Cortex of kidney (tissue), 1 donor: ENCODE data around the gene ARGLU1.

Experiments used
- DNase-seq: peaks from one replicate; lab custom pipeline; 2025; lab: John Stamatoyannopoulos, UW

Gene ARGLU1

DNA sequence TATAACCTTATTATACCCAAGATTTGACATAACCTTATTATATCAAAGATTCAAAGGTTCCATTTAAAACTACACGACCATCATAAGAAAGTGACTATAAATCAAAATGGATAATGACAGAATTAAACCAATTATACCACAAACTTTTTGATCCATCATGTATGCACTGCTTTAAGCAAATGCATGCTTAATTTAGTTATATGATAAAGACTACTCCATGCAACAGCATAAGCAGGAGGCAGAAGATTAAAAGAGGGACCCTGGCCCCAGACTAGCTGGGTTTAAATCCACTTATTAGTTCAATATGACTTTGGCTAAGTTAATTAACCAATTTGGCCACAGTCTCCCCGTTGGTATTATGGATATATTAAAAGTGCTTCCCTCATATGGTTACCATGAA is 43.8 kb downstream of the ARGLU1 start:
- no peak for DNase-seq

DNA sequence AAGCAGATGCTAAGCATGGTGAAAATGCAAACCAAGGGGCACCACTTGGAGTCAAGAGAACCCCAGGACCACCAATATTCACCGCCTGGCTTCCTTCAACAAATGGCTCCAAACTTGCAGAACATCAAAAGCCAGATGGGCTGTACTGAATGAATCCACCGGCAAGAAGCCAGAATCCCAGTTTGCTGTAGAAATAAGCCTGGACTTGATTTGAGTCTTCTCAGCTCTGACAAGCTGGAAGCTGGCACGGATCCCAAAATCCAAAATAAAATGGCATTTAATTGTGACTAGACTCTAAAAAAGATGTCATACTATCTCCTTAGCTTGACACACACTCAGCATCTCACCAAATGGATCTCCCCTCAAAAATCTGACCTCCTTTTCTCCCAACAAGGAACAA is 44.4 kb downstream of the ARGLU1 start:
- DNase-seq, result no peak

DNA sequence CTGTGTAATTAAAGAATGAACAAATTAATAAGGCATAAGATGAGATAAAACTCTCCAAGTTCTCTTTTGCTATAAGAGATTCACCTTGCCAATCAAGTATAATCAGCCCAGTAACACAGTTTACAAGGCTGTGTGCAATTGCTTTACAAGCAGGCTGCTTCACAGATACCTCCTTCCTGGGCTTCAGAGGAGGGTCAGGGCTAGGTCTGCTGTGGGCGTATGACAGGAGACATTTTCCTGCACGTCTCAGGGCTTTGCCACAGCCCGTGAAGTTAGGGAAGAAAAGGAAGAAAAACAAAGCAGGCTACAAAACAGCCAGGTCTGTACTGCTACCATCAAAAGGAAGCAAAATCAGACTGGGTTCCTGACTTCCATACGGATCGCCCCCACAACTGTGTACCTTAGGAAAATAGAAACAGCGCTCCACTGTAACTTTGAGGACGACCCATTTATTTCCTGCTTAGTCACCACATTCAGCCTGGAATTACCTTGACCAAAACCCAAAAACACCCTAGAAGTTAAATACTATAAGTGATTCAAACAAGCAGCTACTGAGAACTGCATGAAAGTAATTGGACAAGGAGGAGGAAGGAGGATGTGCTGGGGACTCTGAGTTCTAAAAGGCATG is 44.9 kb downstream of the ARGLU1 start:
- DNase-seq, result no peak

DNA sequence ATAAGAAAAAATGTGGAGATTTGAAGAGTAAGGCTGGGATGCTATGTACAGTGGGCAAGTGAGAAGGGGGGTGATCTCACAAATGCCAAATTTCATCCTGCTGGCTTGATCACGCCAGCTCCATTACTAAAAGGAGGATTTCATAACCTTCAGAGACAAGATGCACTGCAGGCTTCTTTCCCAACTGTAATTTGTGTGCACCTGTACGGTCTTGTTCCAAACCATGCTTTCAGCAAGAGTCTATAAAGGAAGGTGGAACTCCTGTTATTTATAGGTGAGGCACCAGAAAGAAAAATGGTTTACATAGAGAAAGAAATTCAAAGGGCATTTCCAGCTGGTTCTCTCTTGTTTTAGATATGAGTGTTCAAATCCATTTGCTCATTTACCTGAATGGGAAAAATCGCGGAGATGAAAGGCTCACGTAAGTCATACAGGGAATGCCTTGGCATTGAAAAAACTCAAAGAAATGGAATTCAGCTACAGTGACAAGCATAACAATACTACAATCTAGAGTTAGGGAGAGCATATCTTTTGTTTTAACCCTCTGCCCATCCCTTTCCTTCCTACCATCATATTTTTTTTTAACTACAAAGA is 45.7 kb downstream of the ARGLU1 start:
- DNase-seq, result no peak

DNA sequence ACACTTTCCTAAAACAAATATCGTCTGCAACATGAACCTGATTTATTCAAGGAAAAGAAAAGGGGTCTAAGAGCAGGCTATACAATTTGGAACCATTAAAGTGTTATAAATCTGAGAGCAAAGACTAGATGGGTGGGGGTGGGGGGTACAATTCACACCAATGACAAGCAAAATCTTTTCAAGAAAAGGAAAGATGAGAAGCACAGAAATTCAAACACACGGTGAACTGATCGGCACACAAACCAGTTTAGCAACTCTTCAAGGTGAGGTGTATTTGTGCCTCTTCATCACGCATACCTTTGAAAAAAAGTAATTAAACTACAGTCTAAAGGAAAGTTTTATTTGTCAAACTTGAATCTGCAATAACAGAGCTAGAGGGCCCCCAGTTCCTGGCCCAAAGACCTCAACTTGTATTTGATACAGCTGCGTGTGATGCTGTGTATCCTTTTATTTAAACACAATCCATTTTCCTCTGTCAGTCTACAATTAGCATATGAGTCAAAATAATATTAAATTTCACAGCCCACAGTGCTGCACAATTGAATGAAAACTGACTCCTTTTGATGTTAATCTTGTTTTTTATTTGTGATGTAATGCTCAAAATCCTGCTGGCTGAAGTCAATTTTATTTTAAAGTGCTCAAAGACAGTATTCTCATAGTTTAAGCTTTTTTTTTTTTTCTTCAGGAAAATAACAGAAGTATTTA is 46.7 kb downstream of the ARGLU1 start:
- DNase-seq, result no peak

DNA sequence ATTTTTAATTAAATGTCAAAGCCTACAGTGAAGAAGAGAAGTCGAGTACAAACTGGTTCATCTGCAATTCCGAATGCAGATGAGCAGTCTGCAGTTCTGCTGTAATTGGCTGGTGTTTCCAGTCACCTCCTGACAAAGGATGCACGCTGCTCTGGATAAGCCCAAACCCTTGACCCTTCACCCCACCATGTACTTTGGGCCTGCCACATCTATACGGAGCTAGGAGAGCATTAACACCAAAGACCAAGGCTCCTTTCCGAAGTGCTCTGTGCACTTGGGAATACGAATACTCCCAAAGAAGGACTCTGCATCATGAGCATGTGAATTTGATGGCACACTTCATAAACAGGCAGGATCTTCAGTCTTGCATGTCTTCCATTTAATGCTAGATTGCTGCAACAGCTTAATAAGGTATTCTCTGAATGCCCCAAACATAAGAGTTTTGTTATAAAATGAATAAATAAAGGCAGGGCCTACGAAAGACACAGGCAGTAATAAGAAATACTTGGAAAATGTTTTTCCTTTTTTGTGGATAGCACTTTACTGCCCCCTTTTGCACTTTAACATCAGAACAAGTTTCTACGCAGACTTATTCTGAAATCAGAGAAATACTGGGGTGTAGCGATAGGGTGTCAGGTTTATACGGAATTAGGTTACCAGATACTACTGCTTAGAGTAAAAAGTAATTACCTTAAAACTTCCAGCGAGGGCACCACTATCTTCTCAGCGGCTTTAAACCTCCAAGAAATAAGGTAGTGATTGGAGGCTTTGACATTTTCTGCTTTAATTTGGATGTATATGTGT is 47.5 kb downstream of the ARGLU1 start:
- DNase-seq, result no peak

DNA sequence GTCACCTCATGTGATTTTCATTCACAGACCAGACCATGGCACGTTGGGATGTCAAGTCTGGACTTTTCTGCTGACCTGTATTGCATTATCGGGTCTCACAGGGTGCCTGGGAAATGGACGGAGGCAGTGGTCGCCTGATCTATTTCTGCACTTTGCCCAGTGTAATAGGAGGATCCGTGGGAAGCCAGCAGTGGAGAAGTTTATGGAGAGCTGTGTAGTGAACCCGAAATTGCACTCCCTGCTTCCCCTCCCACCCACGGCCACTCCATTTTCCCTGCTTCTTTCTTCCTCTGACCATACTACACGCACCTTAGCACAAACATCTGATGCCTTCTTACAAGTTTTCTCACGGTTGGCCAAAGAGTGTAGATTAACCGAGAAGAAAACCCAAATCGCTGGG is 49.4 kb downstream of the ARGLU1 start:
- no peak for DNase-seq

DNA sequence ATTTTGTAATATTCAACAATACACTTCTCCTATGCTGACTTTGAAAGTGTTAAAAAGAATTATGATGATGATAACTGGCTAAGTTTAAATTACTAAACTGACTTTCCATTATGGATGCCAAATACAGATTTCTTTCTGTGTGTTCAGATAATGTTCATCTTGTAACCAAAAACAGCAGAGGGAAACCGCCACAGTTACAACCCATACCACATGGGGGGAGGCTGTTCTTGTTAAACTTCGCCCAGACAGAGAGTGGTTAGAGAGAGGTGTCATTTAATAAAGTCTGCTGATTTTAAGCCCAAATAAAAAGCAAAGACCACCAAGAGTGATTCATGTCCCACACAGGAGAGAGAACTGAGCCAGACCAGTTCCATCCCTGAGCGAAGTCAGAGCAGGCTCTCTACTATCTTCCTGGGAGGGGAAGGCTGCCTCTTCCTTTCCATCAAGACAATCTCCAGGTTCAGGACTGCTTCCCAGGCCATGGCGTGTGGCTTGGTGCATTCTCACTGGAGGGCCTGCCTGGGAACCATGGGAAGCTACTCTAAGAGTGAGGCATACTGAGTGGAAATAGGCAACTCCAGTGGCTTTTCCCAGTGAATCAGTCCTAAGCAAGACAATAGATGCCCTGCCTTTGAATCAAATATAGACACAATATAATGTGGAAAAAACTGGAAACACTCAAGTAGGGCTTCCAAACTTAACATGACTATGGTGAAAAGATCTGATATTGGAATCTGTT is 50.7 kb downstream of the ARGLU1 start:
- no peak for DNase-seq

DNA sequence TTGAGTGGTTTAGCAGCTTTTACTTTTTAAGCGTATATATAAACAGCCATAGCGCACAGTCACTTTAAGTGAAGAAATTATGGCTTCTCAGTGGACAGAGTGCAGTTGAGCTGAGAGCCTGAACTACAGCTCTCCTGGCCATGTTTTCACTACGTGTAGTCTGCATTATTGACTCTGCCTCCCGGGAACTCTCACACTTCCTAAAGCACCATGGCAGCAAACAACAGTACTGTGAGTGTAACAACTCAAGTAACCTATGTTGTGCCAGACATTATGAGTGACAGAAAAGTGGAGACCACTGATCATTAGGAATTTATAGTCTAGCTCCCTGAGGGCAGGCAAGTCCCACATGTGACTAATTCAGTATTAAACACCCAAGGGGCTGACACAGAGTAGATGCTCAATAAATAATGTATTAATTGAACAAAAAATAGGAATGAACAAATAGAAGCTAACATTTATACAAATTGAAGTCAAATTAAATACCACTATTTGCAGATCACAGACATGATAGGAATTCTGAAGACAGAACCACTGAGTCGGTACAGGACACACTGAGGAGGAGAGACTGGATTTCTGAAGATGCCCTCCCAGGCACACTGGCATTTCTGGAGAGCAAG is 52.2 kb downstream of the ARGLU1 start:
- no peak for DNase-seq

DNA sequence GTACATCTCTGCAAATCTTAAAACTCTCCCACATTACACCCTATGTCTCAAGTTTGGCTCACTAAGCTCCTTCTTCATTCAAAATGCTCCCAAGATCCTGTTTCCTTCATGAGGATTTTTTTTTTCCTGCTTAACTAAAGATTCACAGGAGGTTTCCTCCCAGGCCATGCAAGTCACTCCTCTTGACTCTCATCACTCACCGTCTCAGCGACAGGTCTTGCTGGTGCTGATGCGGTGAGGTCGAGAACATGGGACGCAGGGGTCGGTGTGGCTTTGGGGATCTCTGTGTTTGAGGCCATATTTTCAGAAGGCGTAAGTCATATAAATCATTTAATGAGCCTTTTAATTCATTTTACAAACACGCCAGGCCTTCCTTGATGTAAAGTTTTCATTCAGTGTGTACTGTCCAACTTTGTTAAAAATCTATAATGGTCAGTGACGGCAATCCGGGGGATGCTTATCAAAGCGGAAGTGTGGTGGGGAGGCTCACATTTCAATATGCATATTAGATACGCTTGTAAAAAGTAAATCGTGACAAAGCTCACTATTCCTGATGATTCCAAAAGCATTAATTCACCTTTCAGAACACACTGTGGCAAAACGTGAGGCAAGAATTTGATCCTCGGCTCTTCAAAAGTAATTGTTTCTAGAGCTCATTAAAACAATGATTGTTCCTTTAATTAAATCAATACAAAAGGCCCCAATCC is 52.9 kb downstream of the ARGLU1 start:
- no peak for DNase-seq

DNA sequence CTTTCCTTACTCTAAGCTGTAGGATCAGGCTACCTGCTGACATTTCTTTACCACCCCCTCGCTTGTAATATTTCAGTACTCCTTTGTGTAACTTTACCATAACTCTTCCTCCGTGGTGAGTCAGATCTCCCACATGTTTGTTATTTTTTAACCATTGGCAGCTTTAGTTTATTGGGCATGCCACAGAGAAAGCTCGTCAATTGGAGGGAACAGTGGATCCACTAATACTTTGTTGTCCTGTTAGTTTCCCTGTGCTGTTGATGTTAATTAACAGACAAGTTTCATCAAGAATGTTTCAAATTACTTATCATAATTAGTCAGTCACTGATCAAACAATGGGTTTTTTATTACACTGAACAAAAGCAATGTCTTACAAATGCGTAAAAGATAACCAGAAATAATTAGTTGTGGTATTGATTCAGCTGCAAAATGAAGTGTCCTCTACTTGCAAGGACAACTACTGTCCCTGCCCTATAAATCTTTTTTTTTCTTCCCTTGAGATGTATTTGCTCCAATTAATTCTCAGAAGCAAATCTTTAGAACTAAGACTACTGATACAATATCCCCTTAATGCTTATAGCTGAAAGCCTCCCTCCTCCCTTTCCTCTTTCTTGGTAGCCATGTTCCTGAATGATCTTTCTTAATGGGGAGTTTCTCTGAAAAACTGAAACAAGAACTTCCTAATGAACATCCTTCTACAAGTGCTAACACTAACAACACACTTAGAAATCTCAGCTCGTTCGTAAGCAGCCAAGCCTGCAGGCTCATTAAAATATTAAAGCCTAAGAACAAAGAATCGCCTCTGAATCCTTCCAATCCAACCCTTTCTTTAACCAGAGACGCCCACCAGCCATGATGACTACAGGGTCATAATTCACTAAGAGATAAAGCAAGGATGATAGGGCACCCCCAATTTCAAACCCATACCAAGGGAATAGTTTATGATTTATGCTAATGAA is 54.6 kb downstream of the ARGLU1 start:
- no peak for DNase-seq

DNA sequence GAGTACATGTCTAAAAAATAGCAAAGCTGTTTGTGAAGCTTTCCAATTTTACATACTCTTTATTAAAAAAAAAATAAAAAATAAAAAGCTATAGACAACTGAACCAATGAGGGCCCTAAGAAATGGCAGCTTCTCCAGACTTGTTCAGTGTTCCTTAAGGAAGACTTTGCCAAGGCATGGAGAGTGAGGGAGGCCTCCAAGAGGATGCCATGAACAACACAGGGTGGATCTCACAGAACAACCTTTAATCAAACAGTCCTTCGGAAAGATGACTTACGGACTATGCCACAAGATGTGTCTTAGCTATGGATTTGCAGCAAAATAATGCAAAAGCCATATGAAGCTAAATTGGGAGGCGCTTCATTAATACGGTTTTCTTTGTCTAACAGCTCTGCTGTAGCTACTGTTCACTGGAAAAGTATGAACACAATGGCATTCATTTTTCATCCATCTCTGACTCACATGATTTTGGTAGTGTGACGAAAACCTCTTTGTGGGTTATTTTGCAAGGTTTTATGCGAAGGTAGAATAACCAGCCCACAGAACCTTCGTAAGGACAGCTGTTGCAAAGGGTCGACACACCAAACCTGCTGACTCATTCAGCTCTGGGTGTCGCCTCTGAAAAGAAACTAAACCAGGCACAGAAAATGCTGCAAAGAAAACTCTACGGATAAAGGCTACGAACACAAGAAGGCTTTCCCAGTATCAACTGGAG is 60.2 kb downstream of the ARGLU1 start:
- DNase-seq, result no peak

DNA sequence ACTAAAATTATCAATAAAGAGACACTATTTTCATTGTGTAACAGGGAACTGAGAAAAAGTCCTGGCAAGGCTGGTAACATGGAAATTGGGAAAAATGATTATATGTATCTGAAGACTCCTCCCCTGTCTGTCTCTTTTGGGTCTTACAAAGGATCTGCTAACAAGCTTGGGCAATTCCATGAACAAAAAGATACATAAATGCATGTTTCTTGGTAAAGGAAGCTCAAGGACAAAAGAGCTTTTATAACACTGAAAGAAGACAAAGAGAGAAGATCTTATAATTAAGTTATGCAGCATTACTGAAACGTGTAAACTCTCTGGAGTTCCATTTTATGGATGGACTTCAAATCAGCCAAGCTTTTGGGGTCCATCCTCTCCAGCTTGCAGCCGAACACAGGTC is 61.7 kb downstream of the ARGLU1 start:
- no peak for DNase-seq

DNA sequence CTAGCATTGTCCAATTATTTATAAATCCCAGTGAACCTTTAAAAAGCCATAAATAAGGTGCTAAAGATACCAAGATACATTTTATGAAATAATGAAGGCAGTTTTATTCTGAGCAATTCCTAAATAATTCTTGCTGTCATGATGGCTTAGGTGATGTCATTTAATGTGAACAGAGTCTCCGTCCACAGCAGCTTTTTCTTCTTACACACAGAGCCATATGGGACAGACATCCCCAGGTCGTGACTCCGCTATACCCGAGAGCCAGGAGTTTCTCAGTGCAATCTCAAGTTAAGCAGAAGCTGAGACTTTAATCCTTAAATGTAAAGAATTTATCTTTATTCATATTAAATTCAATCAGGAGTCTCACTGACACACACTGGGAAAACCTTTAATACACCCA is 62.2 kb downstream of the ARGLU1 start:
- DNase-seq, result no peak

DNA sequence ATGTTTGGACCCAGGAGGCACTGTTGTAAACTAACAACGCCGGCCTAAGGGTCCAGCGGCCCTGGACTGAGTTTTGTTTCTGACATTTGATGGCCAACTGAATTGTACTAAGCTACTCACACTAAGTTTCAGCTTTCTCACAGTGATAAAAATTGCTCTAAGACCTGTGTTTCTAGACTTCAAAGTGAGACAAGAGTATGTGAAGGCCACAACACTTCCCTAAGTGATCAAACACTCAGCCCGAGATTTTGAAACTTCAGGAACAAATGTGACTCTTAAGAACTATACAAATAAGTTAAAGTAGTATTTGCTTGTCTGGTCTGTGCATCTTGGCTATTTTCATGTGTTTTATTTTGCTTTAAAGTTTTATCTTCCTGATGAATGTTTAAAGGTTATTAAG is 62.6 kb downstream of the ARGLU1 start:
- DNase-seq, result no peak

DNA sequence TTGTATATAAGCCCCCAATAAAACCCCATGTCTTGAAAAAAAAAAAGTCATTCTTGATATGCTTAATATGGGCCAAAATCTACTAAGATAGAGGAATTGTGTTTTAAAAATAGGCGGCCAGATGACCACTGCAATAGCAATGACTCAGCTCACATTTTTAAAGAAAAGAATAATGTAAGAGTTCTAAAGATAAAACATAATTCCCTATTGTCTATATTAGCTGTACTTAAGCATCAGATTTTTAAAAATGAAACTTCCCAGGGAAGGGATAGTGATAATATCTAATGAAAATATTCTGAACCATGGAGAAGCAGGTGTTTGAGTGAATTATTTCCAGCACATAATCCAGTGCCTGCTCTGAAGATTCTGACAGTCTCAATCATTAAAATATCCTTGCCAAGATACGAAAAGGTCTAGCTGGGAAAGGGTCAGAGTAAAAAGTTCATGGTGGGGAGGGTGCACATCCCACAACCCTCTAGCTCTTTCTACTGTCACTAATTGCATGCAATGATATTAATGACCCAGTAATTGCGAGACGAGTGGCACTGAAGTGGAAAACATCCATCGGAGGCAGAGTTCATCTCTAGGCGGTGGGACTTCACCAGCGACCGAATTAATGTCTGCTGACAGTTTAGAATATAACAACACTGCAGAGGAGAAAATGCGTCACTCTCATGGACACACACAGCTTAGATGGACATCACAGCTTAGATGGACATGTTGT is 64.0 kb downstream of the ARGLU1 start:
- DNase-seq, result no peak

DNA sequence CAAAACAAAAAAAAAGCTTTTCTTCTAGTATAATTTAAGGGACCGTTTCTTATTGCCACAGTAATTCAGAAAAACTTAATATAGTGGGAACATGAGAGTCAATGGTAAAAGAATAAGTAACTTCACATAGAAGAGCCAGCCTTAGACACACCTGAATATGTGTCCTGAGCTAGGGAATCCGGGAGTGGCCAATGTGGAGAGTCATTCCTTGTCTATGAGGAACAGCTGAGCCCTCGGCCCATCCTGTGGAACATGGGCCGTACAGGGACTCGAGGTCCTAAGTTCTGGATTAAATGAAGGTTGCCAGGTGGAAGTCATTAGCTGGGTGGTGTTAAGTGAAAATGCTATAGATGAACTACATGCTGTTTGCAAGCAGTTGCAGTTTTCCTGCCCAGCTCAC is 64.7 kb downstream of the ARGLU1 start:
- no peak for DNase-seq

DNA sequence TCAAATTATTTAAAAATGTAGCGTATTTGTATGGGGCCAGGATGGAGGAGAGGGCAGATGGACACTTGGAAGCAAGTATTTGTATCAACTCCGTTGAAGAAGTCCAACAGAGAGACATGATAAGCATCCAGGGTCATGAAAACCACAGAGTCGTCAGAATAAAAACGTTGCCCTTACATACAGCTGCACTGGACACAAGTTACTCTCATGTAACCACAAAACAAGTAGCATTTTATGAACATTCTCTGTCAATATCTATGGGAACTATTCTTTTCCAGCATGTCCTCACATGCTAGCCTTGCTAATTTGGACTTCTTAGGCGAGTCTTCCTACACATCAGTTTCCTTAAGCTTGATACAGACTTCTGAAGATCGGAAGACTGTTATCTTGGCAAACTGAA is 67.5 kb downstream of the ARGLU1 start:
- no peak for DNase-seq

DNA sequence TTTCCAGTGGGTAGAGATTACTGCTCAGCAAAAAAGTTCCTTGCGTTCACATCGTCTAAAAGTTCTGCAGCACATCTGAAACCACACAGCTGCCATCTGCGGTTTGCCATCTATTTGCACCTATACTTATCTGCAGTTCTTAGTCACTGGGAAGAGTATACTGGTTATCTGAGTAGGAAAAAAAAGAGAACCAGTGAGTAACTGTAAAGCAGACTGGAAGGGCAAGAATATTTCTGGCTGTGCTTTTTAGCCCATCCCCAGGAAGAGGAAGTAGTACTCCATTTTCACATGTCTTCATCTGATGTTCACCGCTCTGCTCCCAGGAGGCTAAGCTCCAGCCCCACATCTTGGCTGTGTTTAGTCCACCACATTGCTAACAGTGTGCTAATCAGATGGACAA is 68.0 kb downstream of the ARGLU1 start:
- no peak for DNase-seq
